GM19455 (cell line): ENCODE results near the gene PLEKHM2.

Experiments
- ATAC-seq: cut with Tn5 transposase; IDR thresholded peaks from one replicate; pipeline ENCODE4 v1.9.1; 2021; ENCODE audit not compliant: unreplicated experiment

The PLEKHM2 gene

GRCh38 chr1:15724949-15725880, 41.1 kb downstream of the PLEKHM2 start:
- no peak for ATAC-seq

GRCh38 chr1:15726508-15726907, 42.4 kb downstream of the PLEKHM2 start:
- no peak for ATAC-seq

- ATAC-seq = no peak
Measured at GRCh38 chr1:15727021-15727420, 42.9 kb downstream of the PLEKHM2 start.

GRCh38 chr1:15727424-15727823, 43.3 kb downstream of the PLEKHM2 start:
- no peak for ATAC-seq

GRCh38 chr1:15727866-15728534, 43.9 kb downstream of the PLEKHM2 start:
- no peak for ATAC-seq

- ATAC-seq = no peak
Measured at GRCh38 chr1:15728937-15729657, 45.0 kb downstream of the PLEKHM2 start.

GRCh38 chr1:15730423-15730822, 46.3 kb downstream of the PLEKHM2 start:
- no peak for ATAC-seq

GRCh38 chr1:15730936-15731335, 46.8 kb downstream of the PLEKHM2 start:
- ATAC-seq = no peak

GRCh38 chr1:15731735-15732685, 47.9 kb downstream of the PLEKHM2 start:
- no peak for ATAC-seq

GRCh38 chr1:15732686-15733081, 48.6 kb downstream of the PLEKHM2 start:
- ATAC-seq = no peak

- no peak for ATAC-seq
Measured at GRCh38 chr1:15733218-15733725, 49.2 kb downstream of the PLEKHM2 start.

GRCh38 chr1:15733726-15734226, 49.7 kb downstream of the PLEKHM2 start:
- ATAC-seq = no peak

GRCh38 chr1:15734296-15734695, 50.2 kb downstream of the PLEKHM2 start:
- no peak for ATAC-seq

- ATAC-seq = no peak
Measured at GRCh38 chr1:15734901-15735300, 50.8 kb downstream of the PLEKHM2 start.

- ATAC-seq = no peak
Measured at GRCh38 chr1:15735304-15736037, 51.4 kb downstream of the PLEKHM2 start.

GRCh38 chr1:15736038-15736891, 52.1 kb downstream of the PLEKHM2 start, which contains the start of gene SLC25A34:
Gene SLC25A34, plus strand, starts transcription at chr1:15736258. Its CDS starts 228 bp downstream, at chr1:15736486.
- ATAC-seq = no peak

- no peak for ATAC-seq
Measured at GRCh38 chr1:15736892-15737261, 52.8 kb downstream of the PLEKHM2 start.
